SK-N-SH treated with all-trans-retinoic acid at 6 μM for 48 hours (cell line): ENCODE results near the gene DCBLD1.

Experiments
- ARNTL ChIP-seq: fragments of 450-650 bp; formaldehyde crosslinking; IDR thresholded peaks from 2 replicates; pipeline ENCODE4 v1.5.0; 2020; ENCODE audit warnings: low read depth, mild to moderate bottlenecking, moderate library complexity, borderline replicate concordance
- CREB5 ChIP-seq: fragments of 250-450 bp; sonication (Bioruptor Pico); IDR thresholded peaks from 2 replicates; pipeline ENCODE4 v1.5.1; 2020; ENCODE audit warnings: low read depth, mild to moderate bottlenecking, moderate library complexity
- ESRRG ChIP-seq: fragments of 250-450 bp; sonication (Bioruptor Pico); IDR thresholded peaks from 2 replicates; pipeline ENCODE4 v1.6.1; 2021; ENCODE audit warnings: mild to moderate bottlenecking
- ISL1 ChIP-seq: fragments of 250-450 bp; sonication (Bioruptor Pico); IDR thresholded peaks from 2 replicates; pipeline ENCODE4 v2.1.2; 2022; ENCODE audit warnings: mild to moderate bottlenecking, moderate library complexity
- OSR1 ChIP-seq: fragments of 250-450 bp; sonication (Bioruptor Pico); IDR thresholded peaks from 2 replicates; pipeline ENCODE4 v1.8.0; 2022; ENCODE audit warnings: moderate library complexity, mild to moderate bottlenecking, inconsistent platforms
- PATZ1 ChIP-seq: fragments of 250-450 bp; sonication (Bioruptor Pico); IDR thresholded peaks from 2 replicates; pipeline ENCODE4 v1.8.0; 2020; ENCODE audit warnings: mild to moderate bottlenecking, moderate library complexity, borderline replicate concordance
- RARB ChIP-seq: fragments of 250-450 bp; sonication (Bioruptor Pico); IDR thresholded peaks from 2 replicates; pipeline ENCODE4 v1.8.0; 2021; ENCODE audit warnings: mild to moderate bottlenecking, moderate library complexity
- TCF4 ChIP-seq: fragments of 250-450 bp; sonication (Bioruptor Pico); IDR thresholded peaks from 2 replicates; pipeline ENCODE4 v1.8.0; 2021; ENCODE audit warnings: mild to moderate bottlenecking, moderate library complexity, borderline replicate concordance
- TOX ChIP-seq: fragments of 250-450 bp; sonication (Bioruptor Pico); IDR thresholded peaks from 2 replicates; pipeline ENCODE4 v1.8.0; 2021; ENCODE audit warnings: mild to moderate bottlenecking, moderate library complexity, borderline replicate concordance
- ZC3H10 ChIP-seq: fragments of 250-450 bp; sonication (Bioruptor Pico); IDR thresholded peaks from 2 replicates; pipeline ENCODE4 v1.5.1; 2021; ENCODE audit warnings: mild to moderate bottlenecking, moderate library complexity
- ZFP30 ChIP-seq: fragments of 450-650 bp; formaldehyde crosslinking; IDR thresholded peaks from 2 replicates; pipeline ENCODE4 v1.5.0; 2022; ENCODE audit warnings: mild to moderate bottlenecking, moderate library complexity
- ZNF565 ChIP-seq: fragments of 450-650 bp; formaldehyde crosslinking; conservative IDR thresholded peaks from 2 replicates; pipeline ENCODE4 v1.5.0; 2020; ENCODE audit warnings: low read depth, mild to moderate bottlenecking, moderate library complexity
- ZNF70 ChIP-seq: fragments of 450-650 bp; formaldehyde crosslinking; IDR thresholded peaks from 2 replicates; pipeline ENCODE4 v1.5.0; 2020; ENCODE audit warnings: mild to moderate bottlenecking, moderate library complexity
- ZNF8 ChIP-seq: fragments of 450-650 bp; formaldehyde crosslinking; IDR thresholded peaks from 2 replicates; pipeline ENCODE4 v1.5.0; 2020; ENCODE audit warnings: mild to moderate bottlenecking, moderate library complexity

GRCh38 chr6:117446861-117447260, 35.6 kb upstream of the DCBLD1 start:
- TF ChIP-seq ISL1 (CRISPR knock-in tag) (no peak), ESRRG (CRISPR knock-in tag) (no peak), ZFP30 (CRISPR knock-in tag) (no peak), ZNF565 (CRISPR knock-in tag) (no peak), PATZ1 (CRISPR knock-in tag) (no peak), TCF4 (CRISPR knock-in tag) (no peak), TOX (no peak), ARNTL (CRISPR knock-in tag) (no peak), CREB5 (no peak), ZNF70 (CRISPR knock-in tag) (no peak), RARB (CRISPR knock-in tag) (no peak), ZNF8 (CRISPR knock-in tag) (no peak), ZC3H10 (no peak), OSR1 (CRISPR knock-in tag) (no peak)
